ENCODE results near the gene GNPDA1. TPM values are rescaled to one million over a fixed set of nuclear protein-coding genes. Genes with fewer than 3 reads are reported as not detected.
A peak's percentile ranks its signal among the peaks of the same experiment; 100 is the strongest.

GNPDA1 gene
- total RNA-seq, 1 experiment from 2014 or later: 216 TPM

DNA sequence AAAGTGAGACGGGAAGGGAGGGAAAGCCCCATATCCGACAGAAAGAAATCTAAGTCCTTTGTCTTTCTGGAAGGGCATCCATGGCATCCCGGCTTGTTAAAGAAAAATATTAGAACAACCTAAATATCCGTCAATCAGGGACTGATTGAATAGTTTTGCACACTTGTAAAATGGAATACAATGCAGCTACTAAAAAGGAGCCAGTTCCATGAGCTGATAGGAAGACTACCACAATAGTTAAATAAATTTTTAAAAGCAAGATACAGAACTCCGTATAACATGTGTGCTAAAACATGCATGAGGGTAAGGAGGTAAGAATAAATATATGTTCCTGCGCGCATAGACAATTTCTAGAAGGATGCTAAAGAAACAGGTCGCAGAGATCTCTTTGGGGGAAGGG is 12.8 kb upstream of the GNPDA1 start:
- in situ Hi-C loops (cut with HindIII; ENCODE audit: low sequenced_read_pairs): no loop called here
- no peak for DNase-seq (ENCODE audit: low spot score)

DNA sequence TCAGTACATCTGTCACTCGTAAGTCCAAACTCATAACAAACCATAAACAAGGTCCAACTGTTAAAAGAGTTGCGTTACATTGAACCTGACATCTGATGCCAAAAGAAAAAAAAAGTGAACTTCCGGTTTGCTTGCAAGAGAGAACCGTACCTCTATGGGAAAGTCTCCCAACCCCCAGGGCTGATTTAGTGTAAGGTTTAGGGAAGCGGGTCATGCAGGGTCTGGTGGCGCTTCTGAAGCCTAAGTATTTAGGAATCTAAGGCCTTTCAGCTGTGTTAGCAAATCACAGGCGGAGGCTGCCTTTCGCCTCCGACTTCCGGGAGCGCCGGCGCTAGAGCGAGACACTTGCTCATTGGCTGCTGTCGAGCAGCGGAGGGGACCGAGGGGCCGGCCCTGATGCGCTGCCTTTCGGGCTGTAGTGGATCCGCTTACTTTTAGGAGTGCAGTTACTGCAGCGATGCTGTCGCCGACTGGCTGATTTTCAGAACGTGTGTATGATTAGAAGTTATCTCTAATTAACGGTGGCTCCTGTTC is 12.0 kb upstream of the GNPDA1 start:
- in situ Hi-C loops (cut with HindIII; ENCODE audit: low sequenced_read_pairs): no loop called here
- DNase-seq (ENCODE audit: low spot score): peak; percentile 91

DNA sequence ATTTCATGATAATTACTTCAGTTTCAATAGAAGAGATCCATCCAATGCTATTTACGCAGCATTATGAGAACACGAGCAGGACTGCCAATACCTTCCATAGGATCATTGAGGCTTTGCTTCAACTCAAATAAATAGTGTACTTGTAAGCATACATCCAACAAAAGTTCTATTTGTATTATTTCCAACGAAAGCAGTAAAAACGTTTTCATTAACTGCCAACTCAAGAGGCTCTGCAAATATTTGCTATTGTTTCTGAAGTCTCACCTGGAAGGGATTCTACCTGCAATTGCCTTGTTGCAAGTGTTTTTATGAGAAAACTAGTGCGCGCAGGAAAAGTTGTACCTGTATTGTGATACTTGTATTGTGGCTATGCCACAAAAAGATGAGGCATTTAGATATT is 11.0 kb upstream of the GNPDA1 start:
- no peak for DNase-seq (ENCODE audit: low spot score)
- in situ Hi-C loops (cut with HindIII; ENCODE audit: low sequenced_read_pairs): no loop called here

DNA sequence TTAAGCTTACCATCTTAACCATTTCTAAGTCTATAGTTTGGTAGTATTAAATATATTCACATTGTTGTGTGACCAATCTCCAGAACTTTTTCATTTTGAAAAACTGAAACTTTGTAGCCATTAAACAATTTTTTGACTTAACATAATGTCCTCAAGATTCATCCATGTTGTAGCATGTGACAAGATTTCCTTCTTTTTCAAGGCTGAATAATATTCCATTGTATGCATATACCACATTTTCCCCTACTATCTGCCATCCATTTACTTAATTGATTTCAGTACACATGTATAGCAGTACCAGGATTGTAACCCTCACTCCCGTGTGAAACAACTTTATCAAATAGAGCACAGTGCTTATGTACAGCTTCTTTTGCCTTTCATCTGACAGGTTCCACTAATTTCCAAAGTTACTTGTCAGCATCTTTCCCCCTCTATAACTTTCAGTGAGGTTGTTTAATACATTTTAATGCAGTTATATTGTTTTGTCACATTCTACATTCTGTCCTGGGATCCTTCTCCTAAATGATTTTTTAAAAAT is 7.4 kb upstream of the GNPDA1 start:
- in situ Hi-C loops (cut with HindIII; ENCODE audit: low sequenced_read_pairs): no loop called here
- DNase-seq (ENCODE audit: low spot score): no peak

DNA sequence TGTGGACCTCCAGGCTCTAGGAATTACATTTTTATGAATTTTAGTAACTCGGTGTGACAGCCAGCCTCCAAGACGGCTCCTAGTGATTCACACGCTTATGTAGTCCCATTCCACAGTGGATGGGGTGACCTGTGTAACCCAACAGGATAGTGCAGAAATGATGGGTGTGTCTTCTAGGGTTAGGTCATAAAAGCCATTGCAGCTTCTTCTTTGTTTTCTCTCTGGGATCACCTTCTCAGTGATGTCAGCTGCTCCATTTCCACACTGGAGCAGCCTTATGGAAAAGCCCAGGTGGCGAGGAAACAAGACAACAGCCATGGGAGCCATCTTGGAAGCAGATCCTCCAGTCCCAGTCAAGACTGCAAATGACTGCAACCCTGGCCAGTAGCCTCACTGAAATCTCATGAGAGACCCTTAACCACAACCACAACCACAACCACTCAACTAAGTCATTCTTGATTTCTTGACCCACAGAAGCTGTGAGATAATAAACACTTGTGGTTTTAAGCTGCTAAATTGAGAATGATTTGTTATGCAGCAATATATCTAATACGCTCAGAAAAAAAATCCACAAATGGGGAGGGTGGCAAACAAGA is 5.1 kb upstream of the GNPDA1 start:
- no peak for DNase-seq (ENCODE audit: low spot score)
- in situ Hi-C loops (cut with HindIII; ENCODE audit: low sequenced_read_pairs): no loop called here

GRCh38 chr5:142016556-142016955 is 3.7 kb upstream of the GNPDA1 start:
- in situ Hi-C loops (cut with HindIII; ENCODE audit: low sequenced_read_pairs): no loop called here
- DNase-seq (ENCODE audit: low spot score): no peak

DNA sequence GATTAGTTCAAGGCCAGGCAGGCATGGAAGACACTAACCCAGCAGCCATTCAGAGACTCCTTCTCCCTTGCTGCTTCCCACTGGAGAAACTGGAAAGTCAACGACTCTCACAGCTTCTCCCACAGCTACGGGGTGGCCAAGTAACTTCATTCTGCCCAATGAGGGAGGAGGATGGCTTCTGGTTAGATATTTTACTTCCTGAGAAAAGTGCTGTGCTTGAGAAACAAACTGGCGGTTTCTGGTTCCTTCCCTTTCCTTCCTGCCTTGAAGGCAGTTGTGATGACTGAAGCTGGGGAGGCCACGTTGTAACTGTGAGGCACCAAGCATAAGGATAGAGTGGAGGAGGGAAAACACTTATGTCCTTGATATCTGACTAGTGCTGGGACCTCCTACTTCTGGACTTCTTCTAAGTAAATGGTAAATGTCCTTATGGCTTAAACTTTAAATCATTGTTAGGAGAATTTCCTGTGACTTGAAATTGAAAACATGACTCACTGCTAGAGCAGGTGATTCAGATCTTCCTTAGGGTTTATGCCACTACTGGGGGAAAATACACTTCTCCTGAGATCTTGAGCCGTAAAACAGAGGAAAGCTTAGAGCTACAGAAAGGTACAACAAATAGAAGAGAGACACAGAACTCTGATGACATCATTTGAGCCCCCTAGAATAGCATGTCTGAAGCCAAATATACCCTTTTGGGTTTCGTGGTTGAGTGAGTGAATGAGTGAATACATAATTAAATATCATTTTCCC is 3.1 kb upstream of the GNPDA1 start:
- no peak for DNase-seq (ENCODE audit: low spot score)
- in situ Hi-C loops (cut with HindIII; ENCODE audit: low sequenced_read_pairs): no loop called here

GRCh38 chr5:142014911-142015584 is 2.2 kb upstream of the GNPDA1 start:
- peak; percentile 75 for DNase-seq (ENCODE audit: low spot score)
- in situ Hi-C loops (cut with HindIII; ENCODE audit: low sequenced_read_pairs): no loop called here

DNA sequence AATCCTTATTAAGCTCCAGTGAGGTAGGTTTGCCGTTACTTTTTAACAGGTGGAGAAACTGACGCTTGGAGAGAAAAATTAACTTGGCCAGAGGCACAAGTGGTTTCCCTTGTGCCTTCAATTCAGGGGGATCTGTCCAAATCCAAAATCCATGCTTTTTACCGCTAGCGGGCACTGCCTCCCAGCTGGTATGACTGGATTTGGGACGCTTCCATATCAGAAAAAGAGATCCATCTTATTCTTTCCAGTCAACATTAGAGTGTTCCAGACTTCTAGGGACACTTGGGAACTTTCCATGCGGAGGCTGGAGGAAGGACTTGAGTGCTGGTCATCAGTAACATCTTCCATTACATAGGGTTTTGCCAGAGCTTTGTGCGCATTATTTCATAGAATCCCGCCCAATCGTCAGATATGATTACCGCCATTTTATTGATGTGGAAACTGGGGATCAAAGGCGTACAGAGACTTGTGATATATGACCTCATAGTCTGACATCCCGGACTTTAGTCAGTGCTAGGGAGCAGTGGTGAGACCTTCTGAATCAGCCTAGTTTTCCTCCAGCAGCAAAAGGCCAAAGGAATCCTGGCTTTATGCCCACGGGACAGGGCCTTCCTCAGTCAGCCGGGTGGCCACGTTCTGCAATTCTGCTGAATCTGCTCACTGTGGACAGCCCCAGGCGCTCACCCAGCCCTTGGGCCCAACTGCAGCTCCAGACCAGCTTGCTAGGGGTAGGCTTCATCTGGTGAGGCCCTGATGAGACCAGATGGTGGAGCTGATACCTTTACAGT is 1.1 kb upstream of the GNPDA1 start:
- peak; percentile 68 for DNase-seq (ENCODE audit: low spot score)
- in situ Hi-C loops (cut with HindIII; ENCODE audit: low sequenced_read_pairs): no loop called here

GRCh38 chr5:142012186-142012785 is 541 bp downstream of the GNPDA1 start:
- peak; percentile 49 for DNase-seq (ENCODE audit: low spot score)
- in situ Hi-C loops (cut with HindIII; ENCODE audit: low sequenced_read_pairs): no loop called here

GRCh38 chr5:142011572-142012185 is 1.1 kb downstream of the GNPDA1 start:
- DNase-seq (ENCODE audit: low spot score): peak; percentile 36
- in situ Hi-C loops (cut with HindIII; ENCODE audit: low sequenced_read_pairs): no loop called here

GRCh38 chr5:142009886-142010285 is 2.9 kb downstream of the GNPDA1 start:
- no peak for DNase-seq (ENCODE audit: low spot score)
- in situ Hi-C loops (cut with HindIII; ENCODE audit: low sequenced_read_pairs): no loop called here

GRCh38 chr5:142008813-142009212 is 4.0 kb downstream of the GNPDA1 start:
- in situ Hi-C loops (cut with HindIII; ENCODE audit: low sequenced_read_pairs): no loop called here
- no peak for DNase-seq (ENCODE audit: low spot score)

- no peak for DNase-seq (ENCODE audit: low spot score)
- in situ Hi-C loops (cut with HindIII; ENCODE audit: low sequenced_read_pairs): no loop called here
Measured at GRCh38 chr5:142007237-142007544, 5.6 kb downstream of the GNPDA1 start.

GRCh38 chr5:142006363-142007236 is 6.2 kb downstream of the GNPDA1 start:
- DNase-seq (ENCODE audit: low spot score): no peak
- in situ Hi-C loops (cut with HindIII; ENCODE audit: low sequenced_read_pairs): no loop called here

DNA sequence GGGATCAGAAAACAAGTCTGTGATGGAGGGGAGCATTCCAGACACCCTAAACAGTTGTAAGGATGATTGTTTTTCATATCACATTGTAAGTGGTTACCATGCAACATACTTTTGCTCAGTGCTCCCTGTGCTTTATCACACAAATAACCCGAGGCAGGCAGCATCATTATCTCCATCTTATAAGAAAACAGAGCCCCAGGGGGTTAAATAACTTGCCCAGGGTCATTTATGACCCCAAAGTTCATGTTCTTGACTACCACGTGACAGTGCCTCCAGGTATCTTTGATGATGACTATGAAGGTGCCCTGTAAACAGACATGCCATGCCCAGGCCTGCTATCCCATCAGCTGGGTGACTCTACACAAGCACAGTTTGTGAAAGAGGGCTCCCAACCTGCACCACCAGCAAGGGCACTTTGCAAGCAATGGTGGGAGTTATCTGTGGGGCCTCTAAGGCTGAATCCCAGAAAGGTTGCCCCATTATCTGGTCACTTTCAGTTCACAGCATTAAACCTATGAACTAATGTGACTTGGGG is 9.5 kb downstream of the GNPDA1 start:
- in situ Hi-C loops (cut with HindIII; ENCODE audit: low sequenced_read_pairs): no loop called here
- no peak for DNase-seq (ENCODE audit: low spot score)

DNA sequence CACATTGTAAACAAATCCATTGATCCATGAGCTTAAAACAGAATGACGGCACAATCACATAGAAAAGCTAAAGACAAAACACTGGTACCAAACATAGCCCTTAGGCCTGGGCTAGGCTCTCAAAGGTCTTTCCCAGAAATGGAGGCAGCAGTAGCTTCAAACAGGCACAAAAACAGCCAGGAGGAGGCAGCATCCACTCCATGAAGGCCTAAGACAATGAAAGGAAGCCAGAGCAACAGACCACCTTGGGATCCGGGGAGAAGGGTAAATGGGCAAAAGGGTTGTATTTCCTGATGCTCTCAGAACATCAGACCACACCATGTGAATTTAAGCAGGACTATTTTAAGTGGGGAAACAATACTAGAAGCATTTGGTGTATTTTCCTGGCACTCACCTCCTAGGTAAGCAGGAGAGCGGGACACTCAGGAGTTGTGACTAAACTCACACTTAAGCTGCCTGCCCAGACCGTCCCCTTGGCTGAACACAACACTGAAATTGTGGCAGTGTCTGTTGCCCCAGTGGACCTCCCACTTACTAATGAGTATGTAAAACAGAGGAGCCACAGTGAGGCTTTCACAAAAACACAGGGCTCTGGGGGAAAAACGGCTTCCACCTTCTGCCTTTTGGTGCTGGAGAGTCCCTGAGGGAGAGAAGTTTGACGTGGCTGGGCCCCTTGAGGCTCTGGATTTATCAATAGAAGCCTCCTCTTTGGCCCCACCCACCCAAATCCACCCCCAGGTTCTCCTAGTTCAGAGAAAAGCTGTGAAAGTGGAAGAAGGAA is 11.9 kb downstream of the GNPDA1 start:
- peak; percentile 28 for DNase-seq (ENCODE audit: low spot score)
- in situ Hi-C loops (cut with HindIII; ENCODE audit: low sequenced_read_pairs): no loop called here
